ENCODE data around the gene SRPRA. TPM values are rescaled to one million over a fixed set of nuclear protein-coding genes. Genes with fewer than 3 reads are reported as not detected.

Gene SRPRA
- total RNA-seq, 1 experiment from 2014 or later: 64.3 TPM

DNA sequence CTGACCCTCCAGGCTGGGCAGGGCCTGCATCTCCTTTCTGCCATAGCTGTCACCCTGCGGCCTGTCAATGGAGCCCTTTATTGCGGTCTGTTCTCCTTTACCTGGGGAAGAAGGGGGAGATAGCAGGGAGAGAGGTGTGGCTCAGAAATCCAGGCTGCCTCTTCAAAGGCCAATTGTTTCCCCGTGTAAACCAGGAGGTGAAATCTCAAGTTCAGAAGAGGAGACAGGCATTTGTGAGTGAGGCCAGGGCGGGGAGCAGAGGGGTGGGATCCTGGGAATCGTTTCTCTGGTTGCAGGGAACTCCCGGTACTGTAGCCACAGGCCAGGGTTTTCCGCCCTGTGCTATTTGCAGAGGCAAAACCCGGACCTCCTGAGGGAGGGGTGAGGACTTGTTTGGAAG lies 44.3 kb upstream of the SRPRA start:
- Histone ChIP-seq H3T11ph (ENCODE audit: low read length) (no peak overlapping the region), H3K18ac (ENCODE audit: insufficient read length, low read depth, low read length) (no peak overlapping the region), H3K4me2 (ENCODE audit: insufficient read depth, insufficient read length, low read length) (no peak overlapping the region), H3K23ac (ENCODE audit: insufficient read length, low read depth, low read length) (no peak overlapping the region), H3K9ac (ENCODE audit: extremely low read depth, insufficient read length, low read length) (no peak overlapping the region), H3K14ac (ENCODE audit: insufficient read depth, low read length) (no peak overlapping the region), H3K9me3 (ENCODE audit: control insufficient read depth, low read depth, low read length) (no peaks in the 10 kb centered on the region), H2BK5ac (ENCODE audit: insufficient read length, low read length) (no peak overlapping the region), H3K79me2 (ENCODE audit: insufficient read depth, low read length) (no peaks in the 10 kb centered on the region), H2AFZ (ENCODE audit: low read length) (no peak overlapping the region), H4K20me1 (ENCODE audit: control insufficient read depth, insufficient read depth, insufficient read length) (peaks cover 2% of the 10 kb centered on the region), H4K8ac (replicated peaks; ENCODE audit: insufficient read length, low read depth, low read length) (no peak overlapping the region), H3K4ac (ENCODE audit: low read depth, low read length) (no peak overlapping the region), H2BK15ac (ENCODE audit: low read depth, low read length) (no peak overlapping the region), H3K27me3 (ENCODE audit: insufficient read depth, low read length) (no peaks in the 10 kb centered on the region), H2BK12ac (ENCODE audit: insufficient read length, low read depth, low read length) (no peak overlapping the region), H3K79me1 (ENCODE audit: insufficient read depth, low read depth, low read length, poor library complexity, severe bottlenecking) (no peaks in the 10 kb centered on the region), H3K4me1 (ENCODE audit: insufficient read depth, low read length) (no peaks in the 10 kb centered on the region), H4K5ac (ENCODE audit: insufficient read length, low read depth, low read length) (no peak overlapping the region), H3K27ac (ENCODE audit: insufficient read length, low read depth, low read length) (no peak overlapping the region), H2AK5ac (ENCODE audit: insufficient read length, low read length) (no peak overlapping the region), H3K23me2 (ENCODE audit: insufficient read length, low read depth, low read length, poor library complexity, severe bottlenecking) (no peaks in the 10 kb centered on the region), H4K91ac (ENCODE audit: insufficient read length, low read depth, low read length) (no peak overlapping the region), H2BK20ac (ENCODE audit: low read depth, low read length, poor library complexity, severe bottlenecking) (no peak overlapping the region), H2BK120ac (ENCODE audit: low read depth, low read length, poor library complexity, severe bottlenecking) (no peak overlapping the region), H3K56ac (ENCODE audit: insufficient read length, low read depth, low read length) (no peak overlapping the region)
- H3K4me3 Mint-ChIP-seq: no peak overlapping the region
- no peaks in the 10 kb centered on the region for H3K4me1 Mint-ChIP-seq
- no CpG with 5 or more reads among the region's 8 CpGs for WGBS (ENCODE audit: extremely low coverage, insufficient read length, low lambda C conversion rate)
- no peak overlapping the region for H3K27ac Mint-ChIP-seq
- TF ChIP-seq, protein P1, sequence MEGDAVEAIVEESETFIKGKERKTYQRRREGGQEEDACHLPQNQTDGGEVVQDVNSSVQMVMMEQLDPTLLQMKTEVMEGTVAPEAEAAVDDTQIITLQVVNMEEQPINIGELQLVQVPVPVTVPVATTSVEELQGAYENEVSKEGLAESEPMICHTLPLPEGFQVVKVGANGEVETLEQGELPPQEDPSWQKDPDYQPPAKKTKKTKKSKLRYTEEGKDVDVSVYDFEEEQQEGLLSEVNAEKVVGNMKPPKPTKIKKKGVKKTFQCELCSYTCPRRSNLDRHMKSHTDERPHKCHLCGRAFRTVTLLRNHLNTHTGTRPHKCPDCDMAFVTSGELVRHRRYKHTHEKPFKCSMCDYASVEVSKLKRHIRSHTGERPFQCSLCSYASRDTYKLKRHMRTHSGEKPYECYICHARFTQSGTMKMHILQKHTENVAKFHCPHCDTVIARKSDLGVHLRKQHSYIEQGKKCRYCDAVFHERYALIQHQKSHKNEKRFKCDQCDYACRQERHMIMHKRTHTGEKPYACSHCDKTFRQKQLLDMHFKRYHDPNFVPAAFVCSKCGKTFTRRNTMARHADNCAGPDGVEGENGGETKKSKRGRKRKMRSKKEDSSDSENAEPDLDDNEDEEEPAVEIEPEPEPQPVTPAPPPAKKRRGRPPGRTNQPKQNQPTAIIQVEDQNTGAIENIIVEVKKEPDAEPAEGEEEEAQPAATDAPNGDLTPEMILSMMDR (conservative IDR thresholded peaks at IDR 0.05): no peak
- DNase-seq: no peak
- H3K36me3 Mint-ChIP-seq (ENCODE audit: insufficient read depth in 1 of 3, low read depth in 3 of 3): peaks cover 12 to 41% (median 35%) of the 10 kb centered on the region in 3 experiments; a peak in 6 of 7 replicates
- H3K9me3 Mint-ChIP-seq: no peaks in the 10 kb centered on the region
- H3K27me3 Mint-ChIP-seq (ENCODE audit: low read depth): no peaks in the 10 kb centered on the region; the same call in 1 of the 2 replicates
